ENCODE measurements around the gene CFAP74.
A peak's percentile ranks its signal among the peaks of the same experiment; 100 is the strongest.
"Not testable (repeated sequence)": the region's sequence is repeated elsewhere in the genome, so short reads cannot be mapped to it uniquely, and the experiment has no call there.

The CFAP74 gene

GRCh38 chr1:1950940-1951339, 52.6 kb downstream of the CFAP74 start:
- no peak for DNase-seq (ENCODE audit: low spot score)

DNA sequence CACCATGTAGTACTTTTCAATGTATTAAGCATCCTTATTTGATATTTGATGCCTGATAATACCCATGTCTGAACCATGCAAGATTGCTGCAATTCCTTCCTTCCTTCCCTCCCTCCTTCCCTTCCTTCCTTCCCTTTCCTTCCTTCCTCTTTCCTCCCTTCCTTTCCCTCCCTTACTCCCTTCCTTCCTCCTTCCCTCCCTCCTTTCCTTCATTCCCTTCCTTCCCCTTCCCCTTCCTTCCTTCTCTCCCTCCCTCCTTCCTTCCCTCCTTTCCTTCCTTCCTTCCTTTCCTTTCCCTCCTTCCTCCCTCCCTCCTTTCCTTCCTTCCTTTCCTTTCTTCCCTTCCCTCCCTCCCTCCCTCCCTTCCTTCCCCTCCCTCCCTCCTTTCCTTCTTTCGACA, 54.8 kb downstream of the CFAP74 start:
- no peak for DNase-seq (ENCODE audit: low spot score)

- no peak for DNase-seq (ENCODE audit: low spot score)
Measured at GRCh38 chr1:1947493-1947892, 56.1 kb downstream of the CFAP74 start.

DNA sequence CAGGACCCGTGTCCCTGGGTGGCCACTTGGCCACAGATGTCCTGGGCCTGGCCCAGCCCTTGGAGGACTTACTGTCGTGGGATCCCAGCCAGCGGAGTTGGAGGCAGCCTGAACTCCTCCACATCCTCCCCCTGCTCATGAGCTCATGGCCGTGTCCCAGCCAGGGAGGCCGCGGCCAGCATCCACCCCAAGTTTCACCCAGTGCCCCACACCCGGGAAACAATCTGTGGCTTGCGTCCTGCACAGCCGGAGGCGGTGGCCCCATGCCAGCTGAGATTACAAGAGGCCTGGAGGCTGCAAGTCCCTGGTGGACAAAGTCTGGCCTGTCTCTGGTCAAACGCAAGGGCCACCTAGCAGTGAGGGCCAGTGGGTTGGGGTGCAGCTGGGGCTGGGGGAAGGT, 57.0 kb downstream of the CFAP74 start:
- no peak for DNase-seq (ENCODE audit: low spot score)

DNA sequence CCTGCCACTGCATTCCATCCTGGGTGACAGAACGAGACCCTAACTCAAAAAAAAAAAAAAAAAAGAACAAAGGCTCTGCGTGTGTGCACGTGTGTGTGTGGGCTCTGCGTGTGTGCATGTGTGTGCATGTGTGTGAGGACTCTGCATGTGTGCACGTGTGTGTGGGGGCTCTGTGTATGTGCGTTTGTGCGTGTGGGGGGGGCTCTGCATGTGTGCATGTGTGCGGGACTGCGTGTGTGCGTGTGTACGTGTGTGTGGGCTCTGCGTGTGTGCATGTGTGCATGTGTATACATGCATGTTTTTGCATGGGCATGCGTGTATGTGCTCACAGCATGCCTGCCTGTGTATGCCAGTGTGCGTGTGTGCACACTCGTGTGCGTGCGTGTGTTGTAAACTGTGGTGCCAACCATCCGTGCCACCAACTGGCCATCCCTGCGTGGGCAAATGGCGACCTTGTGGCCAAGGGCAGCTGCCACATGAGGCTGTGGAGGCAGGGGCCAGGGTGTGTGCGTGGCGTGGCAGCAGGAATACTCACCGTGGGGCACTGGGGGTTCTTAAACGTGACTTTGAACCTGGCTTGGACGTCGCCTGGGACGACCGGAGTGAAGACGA, 57.7 kb downstream of the CFAP74 start:
- no peak for DNase-seq (ENCODE audit: low spot score)

- DNase-seq (ENCODE audit: low spot score), result peak; percentile 91
Measured at GRCh38 chr1:1943834-1944570, 59.6 kb downstream of the CFAP74 start.

DNA sequence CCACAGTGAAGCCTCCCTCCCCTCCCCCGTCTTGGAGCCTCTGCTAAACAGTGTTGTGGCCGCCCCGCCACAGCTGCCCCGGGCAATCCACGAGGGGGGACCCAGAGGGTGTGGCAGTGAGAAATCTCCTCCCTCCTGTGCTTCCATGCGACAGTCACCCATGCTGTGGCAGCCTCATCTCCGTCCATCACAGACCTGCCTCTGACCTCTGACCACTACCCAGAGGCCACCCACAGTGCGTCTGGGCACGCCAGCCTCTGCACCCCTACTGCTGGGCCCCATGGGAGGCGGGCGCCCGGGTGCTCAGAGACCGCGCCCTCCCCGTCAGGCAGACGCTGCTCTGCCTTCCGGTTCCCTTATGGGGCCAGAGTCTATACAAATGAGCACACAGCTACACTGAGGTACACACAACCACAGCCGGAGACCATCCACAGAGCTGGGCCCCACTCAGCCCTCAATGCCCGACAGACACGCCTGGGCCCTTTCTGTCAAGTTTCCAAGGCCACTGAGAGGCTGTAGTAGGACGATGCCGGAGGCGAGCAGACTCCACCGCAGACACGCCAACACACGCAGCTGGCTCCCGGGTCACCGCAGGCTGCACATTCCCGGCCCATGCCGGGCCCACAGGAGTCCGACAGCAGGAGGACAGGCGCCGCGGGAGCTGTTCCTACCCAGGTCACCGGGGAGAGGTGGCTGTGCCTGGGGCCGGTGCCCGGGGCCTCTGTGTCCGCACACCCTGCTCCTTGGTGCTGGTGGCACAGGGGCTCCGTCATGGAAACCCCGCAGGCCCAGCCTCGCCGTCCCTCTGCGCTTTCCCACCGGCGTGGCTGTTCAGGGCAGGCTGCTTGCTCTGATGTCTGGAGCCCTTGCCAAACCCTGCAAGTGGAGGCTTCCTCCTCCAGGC, 60.6 kb downstream of the CFAP74 start:
- no peak for DNase-seq (ENCODE audit: low spot score)

DNA sequence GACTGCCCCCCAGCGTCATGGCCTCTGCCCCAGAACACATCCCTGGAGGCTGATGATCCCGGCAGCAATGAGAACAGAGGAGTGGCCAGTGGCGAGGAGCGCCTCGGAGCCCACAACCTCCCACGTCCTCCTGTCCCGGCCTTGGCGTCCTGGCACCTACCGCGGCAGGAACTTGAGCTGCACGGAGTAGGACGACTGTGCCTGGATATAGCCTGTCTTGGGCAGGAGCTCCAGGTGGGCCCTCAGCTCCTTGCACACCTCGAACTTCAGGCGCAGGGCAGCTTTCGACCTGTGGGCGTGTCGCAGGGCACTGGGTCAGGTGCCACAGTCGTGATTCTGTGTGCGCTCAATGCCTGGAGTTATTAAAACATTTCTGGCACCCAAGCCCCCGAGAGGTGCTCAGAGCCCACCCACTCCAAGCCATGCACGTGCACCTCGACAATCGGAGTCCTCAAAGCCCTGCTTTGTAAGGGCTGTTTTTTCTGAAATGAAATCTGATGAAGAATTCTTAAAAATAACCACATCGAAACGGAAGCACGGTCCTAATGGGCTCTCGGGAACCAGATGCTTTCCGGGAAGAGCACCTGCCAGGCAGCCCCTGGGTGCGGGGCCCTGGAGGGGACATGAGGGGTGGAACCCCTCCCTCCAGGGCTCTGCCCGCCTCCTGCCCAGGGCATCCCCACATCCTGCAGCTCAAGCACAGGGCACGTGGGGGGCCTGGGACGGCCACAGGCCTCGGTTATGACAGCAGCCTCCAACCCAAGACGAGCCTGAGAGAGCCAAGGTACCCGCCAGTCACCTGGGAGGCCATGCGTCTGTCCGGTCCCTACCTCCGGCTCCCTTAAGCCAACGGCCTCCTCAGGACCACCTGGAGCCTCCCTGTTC, 61.5 kb downstream of the CFAP74 start:
- no peak for DNase-seq (ENCODE audit: low spot score)

GRCh38 chr1:1941211-1941841, 62.3 kb downstream of the CFAP74 start:
- DNase-seq (ENCODE audit: low spot score), result no peak

GRCh38 chr1:1940123-1940425, 63.5 kb downstream of the CFAP74 start:
- no peak for DNase-seq (ENCODE audit: low spot score)

- DNase-seq (ENCODE audit: low spot score), result no peak
Measured at GRCh38 chr1:1939296-1940122, 64.1 kb downstream of the CFAP74 start.

DNA sequence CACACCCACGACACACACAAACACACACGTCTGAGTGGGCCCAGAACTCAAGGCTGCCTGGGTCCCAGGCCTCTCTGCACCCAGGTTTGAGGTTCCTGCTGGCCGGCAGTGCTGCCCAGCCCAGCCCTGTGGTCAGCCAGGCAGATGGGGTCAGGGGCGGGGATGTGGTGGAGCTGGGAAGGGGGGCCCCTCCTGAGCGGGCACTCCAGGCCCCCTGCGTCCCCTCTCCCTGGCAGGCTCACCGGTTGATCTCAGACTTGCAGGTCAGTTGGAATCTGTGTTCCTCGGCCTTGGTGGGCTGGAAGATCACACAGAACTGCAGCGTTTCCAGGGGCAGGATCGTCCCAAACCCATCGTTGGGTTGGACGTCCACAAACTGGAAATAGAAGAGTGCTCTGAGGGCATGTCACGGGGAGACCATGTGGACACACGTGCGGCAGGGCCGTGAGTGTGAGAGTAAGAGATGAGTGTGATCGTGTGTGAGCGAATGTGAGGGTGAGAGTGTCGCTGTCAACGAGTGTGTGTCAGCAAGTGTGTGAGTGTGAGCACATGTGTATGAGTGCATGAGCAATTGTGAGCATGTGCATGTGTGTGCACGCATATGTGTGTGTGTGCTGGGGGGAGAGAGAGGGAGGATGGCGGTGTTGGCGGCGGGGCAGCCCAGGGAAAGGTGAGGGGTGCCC, 64.8 kb downstream of the CFAP74 start:
- DNase-seq (ENCODE audit: low spot score), result no peak

DNA sequence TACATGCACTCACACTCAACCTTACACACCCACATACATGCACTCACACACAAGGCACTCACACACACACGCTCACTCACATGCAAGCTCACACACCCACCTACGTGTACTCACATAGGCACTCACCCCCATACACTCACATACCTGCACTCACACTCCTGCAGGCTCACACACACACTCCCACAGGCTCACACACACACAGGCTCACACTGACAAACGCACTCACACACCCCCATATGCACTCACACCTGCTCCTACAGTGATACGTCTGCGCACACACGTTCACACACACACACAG, 65.4 kb downstream of the CFAP74 start:
- no peak for DNase-seq (ENCODE audit: low spot score)

GRCh38 chr1:1937549-1938275, 65.9 kb downstream of the CFAP74 start:
- DNase-seq (ENCODE audit: low spot score), result no peak

- no peak for DNase-seq (ENCODE audit: low spot score)
Measured at GRCh38 chr1:1937061-1937460, 66.5 kb downstream of the CFAP74 start.

DNA sequence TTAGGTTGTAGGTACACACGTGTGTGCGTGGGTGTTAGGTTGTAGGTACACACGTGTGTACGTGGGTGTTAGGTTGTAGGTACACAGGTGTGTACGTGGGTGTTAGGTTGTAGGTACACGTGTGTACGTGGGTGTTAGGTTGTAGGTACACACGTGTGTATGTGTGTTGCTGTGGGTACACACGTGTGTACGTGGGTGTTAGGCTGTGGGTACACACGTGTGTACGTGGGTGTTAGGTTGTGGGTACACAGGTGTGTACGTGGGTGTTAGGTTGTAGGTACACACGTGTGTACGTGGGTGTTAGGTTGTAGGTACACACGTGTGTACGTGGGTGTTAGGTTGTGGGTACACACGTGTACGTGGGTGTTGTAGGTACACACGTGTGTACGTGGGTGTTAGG, 68.7 kb downstream of the CFAP74 start:
- DNase-seq (ENCODE audit: low spot score), result not testable (repeated sequence)

DNA sequence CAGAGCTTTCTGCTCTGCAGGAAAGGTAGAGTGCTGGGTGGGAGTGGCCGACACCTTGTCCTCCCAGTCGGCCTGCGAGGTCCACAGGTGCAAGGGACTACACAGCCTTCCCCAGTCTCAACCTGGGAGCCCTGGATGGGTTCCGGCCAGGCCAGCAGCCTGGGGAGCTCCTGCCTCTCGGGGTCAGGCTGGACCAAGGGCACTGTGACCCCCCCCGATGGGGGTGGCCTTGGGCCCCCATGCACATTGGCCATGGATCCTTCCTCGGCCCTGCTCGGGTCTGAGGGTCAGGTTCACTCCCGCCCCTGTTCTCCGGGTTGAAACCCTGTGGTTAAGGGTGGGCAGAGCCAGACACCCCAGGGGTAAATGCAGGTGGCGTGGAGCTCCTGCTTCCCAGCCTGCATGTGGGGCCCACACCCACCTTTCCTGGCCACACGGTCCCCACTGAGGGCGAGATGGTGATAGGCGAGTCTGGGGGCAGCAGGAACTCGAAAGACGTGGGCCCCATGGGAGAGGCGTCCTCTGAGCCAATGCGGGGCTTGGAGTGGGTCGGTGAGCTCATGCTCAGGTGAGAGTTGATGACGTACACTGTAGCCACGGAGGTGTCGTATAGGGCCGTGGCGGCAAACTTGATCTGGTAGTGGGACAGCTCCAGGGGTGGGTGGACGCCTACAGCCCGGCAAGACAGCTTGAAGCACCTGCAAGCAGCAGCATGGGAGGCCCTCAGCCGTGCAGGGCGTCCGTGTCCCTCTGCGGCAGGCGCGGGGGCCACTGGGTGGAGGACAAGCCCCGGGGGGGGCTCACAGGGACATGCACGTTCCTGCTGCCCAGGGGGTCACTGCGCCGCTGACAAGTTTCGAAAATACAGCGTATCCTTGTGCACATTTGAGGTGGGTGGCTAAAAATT, 73.7 kb downstream of the CFAP74 start:
- no peak for DNase-seq (ENCODE audit: low spot score)

- DNase-seq (ENCODE audit: low spot score), result no peak
Measured at GRCh38 chr1:1929102-1929638, 74.4 kb downstream of the CFAP74 start.
